Heart left ventricle (tissue), 13 donors: ENCODE measurements around the gene ZCCHC9.

ENCODE experiments used
- CTCF ChIP-seq, 12 donors: fragments of 200-600 bp; sonication (generic) in 4 of 12; IDR thresholded peaks; one replicate each; pipeline versions ENCODE4 v1.5.0 to v1.8.0; 2018 to 2022; ENCODE audit warnings: antibody characterized with exemption in 12 of 12, mild to moderate bottlenecking in 5 of 12
- POLR2A ChIP-seq, 2 donors: fragments of 450-650 bp; IDR thresholded peaks; one replicate each; pipeline ENCODE4 v1.6.1; 2017; ENCODE audit warnings: antibody characterized with exemption in 2 of 2, mild to moderate bottlenecking in 2 of 2, moderate library complexity in 2 of 2
- donor health status: ischemic (EF 13 %, LVEDD 7.1; RV severe dilation, severe dysfunction).
- donor health status: DM: no; HTN: yes; CAD: no.
- donor health status: DM: no; HTN: no; CAD: no.
- donor health status: ischemic (EF 25% LVEDD 6.9; RV normal size, moderate dysfunction).
- donor health status: ischemic (EF 25% LVEDD 5.7; RV mildly dilated, moderate dysfunction).
- donor health status: ischemic (EF 35%, LVEDD 5.7; RV mildly dilated, moderate dysfunction).
- donor health status: nonischemic (EF 11% LVEDD 7.7; RV severe dilation, severe dysfunction).
- donor health status: DM: yes; HTN: yes; CAD: no.
- donor health status: PGD.
- donor health status: ischemic (EF 29% LVEDD 5.4; RV normal size, mild dysfunction).
- donor health status: nonischemic (EF 23%, LVEDD 6.1; RV moderate dilation, normal function).

- TF ChIP-seq CTCF (IDR thresholded peaks at IDR 0.05) (no peak), POLR2A (IDR thresholded peaks at IDR 0.05) (no peak)
These were observed 9.3 kb upstream of the ZCCHC9 start for GRCh38 chr5:81292130-81292529.
